ENCODE results near the gene SLC7A14. TPM values are rescaled to one million over a fixed set of nuclear protein-coding genes. Genes with fewer than 3 reads are reported as not detected.

The SLC7A14 gene
- polyA plus RNA-seq, 3 donors, result under 0.01 to 0.15 (median 0.11) TPM

- WGBS, 3 donors, result 56 to 64% (median 57%) methylated on average over 6 of the region's 6 CpGs
- H3K27ac ChIP-seq (ENCODE audit: low read depth, low read length), result no peak overlapping the region
Measured at GRCh38 chr3:170454509-170454908, 131.4 kb downstream of the SLC7A14 start.

- no peak overlapping the region for H3K27ac ChIP-seq (ENCODE audit: low read depth, low read length)
- WGBS, 3 donors, result 91 to 96% (median 94%) methylated on average over 2 of the region's 2 CpGs
Measured at GRCh38 chr3:170450039-170450438, 135.8 kb downstream of the SLC7A14 start.

GRCh38 chr3:170448584-170448983, 137.3 kb downstream of the SLC7A14 start:
- 70 to 84% (median 77%) methylated on average over 3 of the region's 3 CpGs for WGBS, 3 donors
- H3K27ac ChIP-seq (ENCODE audit: low read depth, low read length), result no peak overlapping the region

- H3K27ac ChIP-seq (ENCODE audit: low read depth, low read length), result no peak overlapping the region
Measured at GRCh38 chr3:170443457-170443856, 142.4 kb downstream of the SLC7A14 start.

- no peak overlapping the region for H3K27ac ChIP-seq (ENCODE audit: low read depth, low read length)
Measured at GRCh38 chr3:170442947-170443346, 142.9 kb downstream of the SLC7A14 start.

GRCh38 chr3:170441412-170441811, 144.5 kb downstream of the SLC7A14 start:
- no peak overlapping the region for H3K27ac ChIP-seq (ENCODE audit: low read depth, low read length)
- 91 to 95% (median 93%) methylated on average over 4 of the region's 4 CpGs for WGBS, 3 donors

- H3K27ac ChIP-seq (ENCODE audit: low read depth, low read length), result no peak overlapping the region
- 88 to 92% (median 91%) methylated on average over 2 of the region's 2 CpGs for WGBS, 3 donors
Measured at GRCh38 chr3:170440344-170440743, 145.5 kb downstream of the SLC7A14 start.

GRCh38 chr3:170438836-170439235, 147.0 kb downstream of the SLC7A14 start:
- H3K27ac ChIP-seq (ENCODE audit: low read depth, low read length), result no peak overlapping the region
- 90 to 95% (median 91%) methylated on average over 1 of the region's 1 CpG for WGBS, 3 donors

- H3K27ac ChIP-seq (ENCODE audit: low read depth, low read length), result no peak overlapping the region
- 67 to 77% (median 76%) methylated on average over 10 of the region's 10 CpGs for WGBS, 3 donors
Measured at GRCh38 chr3:170437696-170438407, 148.0 kb downstream of the SLC7A14 start.

- WGBS, 3 donors, result 82 to 93% (median 88%) methylated on average over 4 of the region's 4 CpGs
- H3K27ac ChIP-seq (ENCODE audit: low read depth, low read length), result no peak overlapping the region
Measured at GRCh38 chr3:170437176-170437575, 148.7 kb downstream of the SLC7A14 start.

- 94 to 97% (median 96%) methylated on average over 2 of the region's 2 CpGs for WGBS, 3 donors
- H3K27ac ChIP-seq (ENCODE audit: low read depth, low read length), result no peak overlapping the region
Measured at GRCh38 chr3:170436697-170437096, 149.2 kb downstream of the SLC7A14 start.

GRCh38 chr3:170432416-170432815, 153.5 kb downstream of the SLC7A14 start:
- WGBS, 3 donors, result 96 to 97% (median 97%) methylated on average over 12 to 14 of the region's 14 CpGs
- H3K27ac ChIP-seq (ENCODE audit: low read depth, low read length), result no peak overlapping the region

- 95 to 96% (median 95%) methylated on average over 3 of the region's 3 CpGs for WGBS, 3 donors
- H3K27ac ChIP-seq (ENCODE audit: low read depth, low read length), result no peak overlapping the region
Measured at GRCh38 chr3:170431054-170431453, 154.8 kb downstream of the SLC7A14 start.

GRCh38 chr3:170429050-170429449, 156.8 kb downstream of the SLC7A14 start:
- no peak overlapping the region for H3K27ac ChIP-seq (ENCODE audit: low read depth, low read length)
- WGBS, 3 donors, result 79 to 97% (median 81%) methylated on average over 1 of the region's 1 CpG

- WGBS, 3 donors, result 69 to 83% (median 83%) methylated on average over 2 of the region's 2 CpGs
- H3K27ac ChIP-seq (ENCODE audit: low read depth, low read length), result no peak overlapping the region
Measured at GRCh38 chr3:170428095-170428494, 157.8 kb downstream of the SLC7A14 start.

GRCh38 chr3:170426240-170426797, 159.6 kb downstream of the SLC7A14 start:
- 64 to 82% (median 74%) methylated on average over 2 of the region's 2 CpGs for WGBS, 3 donors
- no peak overlapping the region for H3K27ac ChIP-seq (ENCODE audit: low read depth, low read length)

- no peak overlapping the region for H3K27ac ChIP-seq (ENCODE audit: low read depth, low read length)
- WGBS, 3 donors, result 65 to 79% (median 73%) methylated on average over 11 of the region's 11 CpGs
Measured at GRCh38 chr3:170425491-170426239, 160.2 kb downstream of the SLC7A14 start.

- no peak overlapping the region for H3K27ac ChIP-seq (ENCODE audit: low read depth, low read length)
- 77 to 80% (median 79%) methylated on average over 8 of the region's 8 CpGs for WGBS, 3 donors
Measured at GRCh38 chr3:170424879-170425278, 161.0 kb downstream of the SLC7A14 start.

- 85 to 91% (median 88%) methylated on average over 8 of the region's 8 CpGs for WGBS, 3 donors
- H3K27ac ChIP-seq (ENCODE audit: low read depth, low read length), result no peak overlapping the region
Measured at GRCh38 chr3:170423001-170423615, 162.8 kb downstream of the SLC7A14 start.

All from adipose tissue (tissue), 3 donors.